ENCODE data around the gene IL1RAPL1.
A peak's percentile ranks its signal among the peaks of the same experiment; 100 is the strongest.

IL1RAPL1 gene

GRCh38 chrX:29435396-29435795 lies 848.1 kb downstream of the IL1RAPL1 start:
- TF ChIP-seq, protein P1, sequence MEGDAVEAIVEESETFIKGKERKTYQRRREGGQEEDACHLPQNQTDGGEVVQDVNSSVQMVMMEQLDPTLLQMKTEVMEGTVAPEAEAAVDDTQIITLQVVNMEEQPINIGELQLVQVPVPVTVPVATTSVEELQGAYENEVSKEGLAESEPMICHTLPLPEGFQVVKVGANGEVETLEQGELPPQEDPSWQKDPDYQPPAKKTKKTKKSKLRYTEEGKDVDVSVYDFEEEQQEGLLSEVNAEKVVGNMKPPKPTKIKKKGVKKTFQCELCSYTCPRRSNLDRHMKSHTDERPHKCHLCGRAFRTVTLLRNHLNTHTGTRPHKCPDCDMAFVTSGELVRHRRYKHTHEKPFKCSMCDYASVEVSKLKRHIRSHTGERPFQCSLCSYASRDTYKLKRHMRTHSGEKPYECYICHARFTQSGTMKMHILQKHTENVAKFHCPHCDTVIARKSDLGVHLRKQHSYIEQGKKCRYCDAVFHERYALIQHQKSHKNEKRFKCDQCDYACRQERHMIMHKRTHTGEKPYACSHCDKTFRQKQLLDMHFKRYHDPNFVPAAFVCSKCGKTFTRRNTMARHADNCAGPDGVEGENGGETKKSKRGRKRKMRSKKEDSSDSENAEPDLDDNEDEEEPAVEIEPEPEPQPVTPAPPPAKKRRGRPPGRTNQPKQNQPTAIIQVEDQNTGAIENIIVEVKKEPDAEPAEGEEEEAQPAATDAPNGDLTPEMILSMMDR (IDR thresholded peaks at IDR 0.05; ENCODE audit: low read depth, low read length): no peak
- H3K4me3 ChIP-seq (replicated peaks in 1 of 2; ENCODE audit: low read depth in 2 of 2, low read length in 2 of 2): no peak overlapping the region
- DNase-seq (ENCODE audit: low read depth in 2 of 2): peak; percentile 13 to 33

GRCh38 chrX:29447867-29448266 lies 860.6 kb downstream of the IL1RAPL1 start:
- TF ChIP-seq, protein P1 (IDR thresholded peaks at IDR 0.05; ENCODE audit: low read depth, low read length): no peak
- no peak overlapping the region for H3K4me3 ChIP-seq (replicated peaks in 1 of 2; ENCODE audit: low read depth in 2 of 2, low read length in 2 of 2)
- peak in 1 of 2 donors; percentile 11 for DNase-seq (ENCODE audit: low read depth in 2 of 2)

- TF ChIP-seq, protein P1 (IDR thresholded peaks at IDR 0.05; ENCODE audit: low read depth, low read length): no peak
- DNase-seq (ENCODE audit: low read depth in 2 of 2): no peak
- H3K4me3 ChIP-seq (replicated peaks in 1 of 2; ENCODE audit: low read depth in 2 of 2, low read length in 2 of 2): no peak overlapping the region
Measured at GRCh38 chrX:29453333-29453732, 866.1 kb downstream of the IL1RAPL1 start.

DNA sequence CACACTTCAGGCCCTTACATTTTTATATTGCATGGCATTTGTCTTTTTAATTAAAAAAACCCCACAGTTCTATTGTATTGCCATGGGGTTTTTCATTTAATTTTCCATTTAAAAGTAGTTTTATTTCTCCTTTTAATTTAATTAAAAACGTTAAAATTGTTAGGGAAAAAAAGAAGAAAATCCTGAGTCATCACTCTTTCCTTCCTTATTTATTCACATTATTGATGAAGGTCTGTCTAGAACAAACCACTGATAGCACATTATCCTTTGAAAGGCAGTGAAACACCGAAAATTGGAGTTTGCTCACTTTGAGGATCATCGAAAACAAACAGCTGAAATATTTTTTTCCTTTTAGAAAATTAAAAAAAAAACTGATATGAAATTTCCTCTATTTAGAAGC lies 868.5 kb downstream of the IL1RAPL1 start:
- TF ChIP-seq, protein P1 (IDR thresholded peaks at IDR 0.05; ENCODE audit: low read depth, low read length): no peak
- no peak for DNase-seq (ENCODE audit: low read depth in 2 of 2)

GRCh38 chrX:29461039-29461438 lies 873.8 kb downstream of the IL1RAPL1 start:
- no peak for DNase-seq (ENCODE audit: low read depth in 2 of 2)
- H3K4me3 ChIP-seq (replicated peaks in 1 of 2; ENCODE audit: low read depth in 2 of 2, low read length in 2 of 2): no peak overlapping the region
- TF ChIP-seq, protein P1 (IDR thresholded peaks at IDR 0.05; ENCODE audit: low read depth, low read length): no peak

More for the DNA sequence above, 868.5 kb downstream of the IL1RAPL1 start:
- H3K4me3 ChIP-seq (replicated peaks in 1 of 2; ENCODE audit: low read depth in 2 of 2, low read length in 2 of 2): no peak overlapping the region

DNA sequence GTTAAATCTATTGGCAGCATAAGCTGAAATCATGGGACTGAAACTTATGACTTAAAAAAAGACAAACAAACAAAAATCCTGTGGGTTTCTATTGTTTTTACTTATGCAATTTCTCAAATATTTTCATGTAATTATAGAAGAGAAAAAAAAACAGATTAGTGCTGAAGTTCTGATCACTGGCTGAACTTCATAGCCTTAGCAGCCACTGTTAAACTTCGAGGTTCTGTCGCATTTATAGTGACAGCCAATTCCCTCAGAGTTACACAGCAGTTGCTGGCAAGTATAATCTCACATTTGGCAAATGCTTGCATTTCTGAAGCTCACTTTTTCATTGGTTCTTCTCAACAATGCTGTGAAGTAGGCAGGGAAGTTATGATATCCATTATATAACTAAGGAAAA lies 879.2 kb downstream of the IL1RAPL1 start:
- TF ChIP-seq, protein P1 (IDR thresholded peaks at IDR 0.05; ENCODE audit: low read depth, low read length): no peak
- peak; percentile 8 to 23 for DNase-seq (ENCODE audit: low read depth in 2 of 2)
- H3K4me3 ChIP-seq (replicated peaks in 1 of 2; ENCODE audit: low read depth in 2 of 2, low read length in 2 of 2): no peak overlapping the region

- DNase-seq (ENCODE audit: low read depth in 2 of 2): peak in 1 of 2 donors; percentile 28
- TF ChIP-seq, protein P1 (IDR thresholded peaks at IDR 0.05; ENCODE audit: low read depth, low read length): no peak
- H3K4me3 ChIP-seq (replicated peaks in 1 of 2; ENCODE audit: low read depth in 2 of 2, low read length in 2 of 2): no peak overlapping the region
Measured at GRCh38 chrX:29468911-29469494, 881.8 kb downstream of the IL1RAPL1 start.
